GM23338 (cell line): ENCODE data around the gene FAM98C. TPM values are rescaled to one million over a fixed set of nuclear protein-coding genes. Genes with fewer than 3 reads are reported as not detected.

ENCODE experiments used
- ATAC-seq: fragments of 200-7000 bp; cut with Tn5 transposase; 3 replicates; pipeline ENCODE4 v1.9.1; 2020
- DNase-seq: peaks from one replicate; pipeline ENCODE4 v3.0.0-alpha.2; 2015; ENCODE audit warnings: low spot score
- H2AFZ ChIP-seq: fragments of 200-600 bp; sonication (generic); 2 replicates; pipeline ENCODE4 v1.8.0; 2016; ENCODE audit warnings: antibody characterized with exemption, mild to moderate bottlenecking, moderate library complexity
- H3F3A ChIP-seq: fragments of 200-600 bp; sonication (generic); replicated peaks from 2 replicates; pipeline ENCODE4 v1.8.0; 2017; ENCODE audit warnings: antibody characterized with exemption, mixed run types, low read depth
- H3K27ac ChIP-seq: fragments of 200-600 bp; sonication (generic); 2 replicates; pipeline ENCODE4 v1.6.1; 2016; ENCODE audit warnings: low read depth
- H3K27me3 ChIP-seq: fragments of 200-600 bp; sonication (generic); 2 replicates; pipeline ENCODE4 v1.8.0; 2016; ENCODE audit warnings: mild to moderate bottlenecking, mixed run types, moderate library complexity; ENCODE audit not compliant: insufficient read depth
- H3K36me3 ChIP-seq: fragments of 200-600 bp; sonication (generic); 2 replicates; pipeline ENCODE4 v1.8.0; 2016; ENCODE audit warnings: mild to moderate bottlenecking; ENCODE audit not compliant: insufficient read depth
- H3K4me1 ChIP-seq: fragments of 200-600 bp; sonication (generic); 2 replicates; pipeline ENCODE4 v1.8.0; 2016; ENCODE audit warnings: mild to moderate bottlenecking, moderate library complexity; ENCODE audit not compliant: insufficient read depth
- H3K4me2 ChIP-seq: fragments of 200-600 bp; sonication (generic); 2 replicates; pipeline ENCODE4 v1.7.1; 2017; ENCODE audit warnings: mixed run types
- H3K4me3 ChIP-seq: fragments of 200-600 bp; sonication (generic); 2 replicates; pipeline ENCODE4 v1.6.1; 2016; ENCODE audit warnings: mixed run types
- H3K79me2 ChIP-seq: fragments of 200-600 bp; sonication (generic); replicated peaks from 2 replicates; pipeline ENCODE4 v1.8.0; 2017; ENCODE audit warnings: mild to moderate bottlenecking; ENCODE audit not compliant: insufficient read depth
- H3K9me2 ChIP-seq: fragments of 200-600 bp; sonication (generic); 2 replicates; pipeline ENCODE4 v1.8.0; 2017; ENCODE audit not compliant: insufficient read depth
- H4K20me1 ChIP-seq: fragments of 200-600 bp; sonication (generic); replicated peaks from 2 replicates; pipeline ENCODE4 v1.8.0; 2017; ENCODE audit warnings: mild to moderate bottlenecking; ENCODE audit not compliant: insufficient read depth
- H3K27ac Mint-ChIP-seq: 2 replicates; pipeline ENCODE4 v1.8.0; 2020; ENCODE audit warnings: inconsistent platforms, mild to moderate bottlenecking, moderate library complexity, mixed read lengths
- H3K27me3 Mint-ChIP-seq: 3 replicates; pipeline ENCODE4 v1.8.0; 2022; ENCODE audit warnings: low read depth, mild to moderate bottlenecking, moderate library complexity, mixed read lengths, inconsistent platforms; ENCODE audit not compliant: insufficient read depth, poor library complexity
- H3K36me3 Mint-ChIP-seq: 3 replicates; pipeline ENCODE4 v1.8.0; 2021; ENCODE audit warnings: low read depth, mild to moderate bottlenecking, inconsistent platforms, moderate library complexity, mixed read lengths
- H3K4me1 Mint-ChIP-seq: 3 replicates; pipeline ENCODE4 v1.8.0; 2020; ENCODE audit warnings: mild to moderate bottlenecking, inconsistent platforms, mixed read lengths
- H3K4me3 Mint-ChIP-seq: 3 replicates; pipeline ENCODE4 v1.8.0; 2021; ENCODE audit warnings: moderate library complexity, mild to moderate bottlenecking, inconsistent platforms, mixed read lengths
- H3K9me3 Mint-ChIP-seq: 3 replicates; pipeline ENCODE4 v1.8.0; 2020; ENCODE audit warnings: moderate library complexity, mild to moderate bottlenecking, inconsistent platforms, mixed read lengths
- CREB1 ChIP-seq: fragments of 250-450 bp; sonication (Bioruptor Pico); IDR thresholded peaks from 2 replicates; pipeline ENCODE4 v1.5.0; 2020; ENCODE audit warnings: low read depth, mild to moderate bottlenecking, moderate library complexity
- CTCF ChIP-seq, 2 experiments: fragments of 200-600 bp in 1 of 2; sonication (generic) in 1 of 2; conservative IDR thresholded peaks; 2 replicates each; pipeline versions ENCODE4 v1.5.1 to v1.6.1; 2016 to 2017; ENCODE audit warnings: antibody characterized with exemption in 2 of 2, low read depth in 2 of 2, mild to moderate bottlenecking in 2 of 2, moderate library complexity in 1 of 2
- ETS1 ChIP-seq: IDR thresholded peaks from 2 replicates; pipeline ENCODE4 v1.6.1; 2016; ENCODE audit warnings: antibody characterized with exemption
- EZH2 ChIP-seq: fragments of 200-600 bp; sonication (generic); IDR thresholded peaks from one replicate; pipeline ENCODE4 v1.8.0; 2017; ENCODE audit warnings: antibody characterized with exemption, mild to moderate bottlenecking, low read depth; ENCODE audit not compliant: unreplicated experiment
- EZH2phosphoT487 ChIP-seq: fragments of 200-600 bp; sonication (generic); IDR thresholded peaks from one replicate; pipeline ENCODE4 v1.8.1; 2018; ENCODE audit warnings: antibody characterized with exemption; ENCODE audit not compliant: unreplicated experiment
- JUNB ChIP-seq: IDR thresholded peaks from one replicate; pipeline ENCODE4 v1.6.1; 2016; ENCODE audit warnings: antibody characterized with exemption; ENCODE audit not compliant: unreplicated experiment
- NANOG ChIP-seq: IDR thresholded peaks from 2 replicates; pipeline ENCODE4 v1.6.1; 2016; ENCODE audit warnings: antibody characterized with exemption, borderline replicate concordance
- POLR2AphosphoS5 ChIP-seq: IDR thresholded peaks from 2 replicates; pipeline ENCODE4 v1.6.1; 2016; ENCODE audit warnings: antibody characterized with exemption, low read depth
- REST ChIP-seq: IDR thresholded peaks from one replicate; pipeline ENCODE4 v1.6.1; 2018; ENCODE audit warnings: antibody characterized with exemption; ENCODE audit not compliant: unreplicated experiment
- STAT1 ChIP-seq: IDR thresholded peaks from one replicate; pipeline ENCODE4 v1.6.1; 2016; ENCODE audit warnings: antibody characterized with exemption; ENCODE audit not compliant: unreplicated experiment
- ZNF114 ChIP-seq: fragments of 250-450 bp; sonication (Bioruptor Pico); IDR thresholded peaks from 2 replicates; pipeline ENCODE4 v1.5.0; 2020; ENCODE audit warnings: mild to moderate bottlenecking, moderate library complexity
- ZNF331 ChIP-seq: fragments of 250-450 bp; sonication (Bioruptor Pico); IDR thresholded peaks from 2 replicates; pipeline ENCODE4 v1.5.0; 2020; ENCODE audit warnings: low read depth, mild to moderate bottlenecking, moderate library complexity
- ZNF462 ChIP-seq: fragments of 250-450 bp; sonication (Bioruptor Pico); IDR thresholded peaks from 2 replicates; pipeline ENCODE4 v1.5.0; 2020; ENCODE audit warnings: mild to moderate bottlenecking, moderate library complexity
- polyA plus RNA-seq: library from polyadenylated mRNA; unstranded; fragments of >200 nt; fragmentation: Nextera tagmentation; extraction: Ambion mirVana; gene quantifications from 2 replicates; pipeline ENCODE4 v1.2.1, GENCODE V29; 2016
- total RNA-seq: library from RNA; depleted of rRNA; stranded (reverse); fragments of >200 nt; shearing (Covaris generic); gene quantifications from 2 replicates; pipeline ENCODE4 v1.2.3, GENCODE V29; 2014

FAM98C gene
- total and polyA plus RNA-seq, 2 experiments from 2014 or later = 4.3 to 7.6 TPM

- Mint-ChIP-seq H3K27me3 (peaks cover 11% of the 10 kb centered on the region), H3K9me3 (no peaks in the 10 kb centered on the region), H3K36me3 (peaks cover 3% of the 10 kb centered on the region; the same call in 1 of the 3 replicates), H3K4me1 (no peaks in the 10 kb centered on the region; the same call in 2 of the 3 replicates), H3K27ac (no peak overlapping the region), H3K4me3 (no peak overlapping the region)
- no peaks in the 10 kb centered on the region; the same call in 1 of the 2 replicates for H4K20me1 ChIP-seq
- H3K27me3 ChIP-seq = no peaks in the 10 kb centered on the region
- no peak overlapping the region for H3K4me2 ChIP-seq
- H3K79me2 ChIP-seq = no peaks in the 10 kb centered on the region
- DNase-seq (no peak), ATAC-seq (no peak)
- no peaks in the 10 kb centered on the region for H3F3A ChIP-seq
- H3K4me1 ChIP-seq = no peaks in the 10 kb centered on the region
- H2AFZ ChIP-seq = no peak overlapping the region
- H3K27ac ChIP-seq = no peak overlapping the region
- no peaks in the 10 kb centered on the region for H3K36me3 ChIP-seq
- H3K4me3 ChIP-seq = no peak overlapping the region
- TF ChIP-seq ZNF331 (CRISPR knock-in tag) (no peak), CREB1 (CRISPR knock-in tag) (no peak), ZNF114 (CRISPR knock-in tag) (no peak), CTCF (conservative IDR thresholded peaks at IDR 0.05; ENCODE audit: low read depth in 2 of 2) (no peak), EZH2 (no peak), NANOG (no peak), STAT1 (no peak), EZH2phosphoT487 (no peak), JUNB (no peak), ETS1 (no peak), ZNF462 (CRISPR knock-in tag) (no peak), REST (no peak), POLR2AphosphoS5 (no peak)
- no peaks in the 10 kb centered on the region for H3K9me2 ChIP-seq
Measured at GRCh38 chr19:38409631-38410133, 6.8 kb downstream of the FAM98C start.
